Small intestine (tissue), 7 donors: ENCODE data around the gene C1orf167. TPM values are rescaled to one million over a fixed set of nuclear protein-coding genes. Genes with fewer than 3 reads are reported as not detected.

Experiments used
- DNase-seq, 2 donors: peaks; one replicate each; pipeline versions ENCODE4 v3.0.0 to v3.0.0-alpha.2; 2013
- FAIRE-seq: peaks from 2 replicates; lab custom pipeline; 2012; peaks lifted over from hg19 to GRCh38; lab: Jason Lieb, UNC
- H3K27ac ChIP-seq, 3 donors: one replicate each; pipeline ENCODE4 v1.5.1; 2013; ENCODE audit warnings: low read length in 2 of 3, mild to moderate bottlenecking in 2 of 3, control low read depth in 1 of 3, inconsistent platforms in 1 of 3, low read depth in 1 of 3, moderate library complexity in 1 of 3
- H3K27me3 ChIP-seq, 3 donors: one replicate each; pipeline ENCODE4 v1.6.1; 2013; ENCODE audit warnings: low read length in 3 of 3, inconsistent platforms in 1 of 3; ENCODE audit not compliant: control insufficient read depth in 3 of 3, insufficient read depth in 3 of 3
- H3K36me3 ChIP-seq, 3 donors: one replicate each; pipeline ENCODE4 v1.6.1; 2013; ENCODE audit warnings: low read length in 3 of 3, inconsistent platforms in 1 of 3, low read depth in 1 of 3, mild to moderate bottlenecking in 1 of 3, moderate library complexity in 1 of 3; ENCODE audit not compliant: control insufficient read depth in 3 of 3, insufficient read depth in 2 of 3
- H3K4me1 ChIP-seq, 3 donors: one replicate each; pipeline ENCODE4 v1.6.1; 2013; ENCODE audit warnings: low read length in 2 of 3, inconsistent platforms in 1 of 3, low read depth in 1 of 3, mild to moderate bottlenecking in 1 of 3, moderate library complexity in 1 of 3; ENCODE audit not compliant: control insufficient read depth in 3 of 3, insufficient read depth in 2 of 3
- H3K4me3 ChIP-seq, 3 donors: one replicate each; pipeline ENCODE4 v1.5.1; 2013; ENCODE audit warnings: low read length in 3 of 3, control low read depth in 1 of 3, inconsistent platforms in 1 of 3, low read depth in 1 of 3, mild to moderate bottlenecking in 1 of 3, moderate library complexity in 1 of 3
- H3K9me3 ChIP-seq, 2 donors: one replicate each; pipeline ENCODE4 v1.6.1; 2013; ENCODE audit warnings: low read depth in 1 of 2, low read length in 1 of 2; ENCODE audit not compliant: control insufficient read depth in 2 of 2, insufficient read depth in 1 of 2
- WGBS, 3 donors: extraction: QIAGEN DNeasy Blood & Tissue Kit; methylation state at CpG; one replicate each; pipeline ENCODE4 v1.1.7; 2013; 5-methylcytosine and 5-hydroxymethylcytosine counted together
- polyA plus RNA-seq, 4 donors: library from polyadenylated mRNA; stranded (reverse) in 3 of 4; unstranded in 1 of 4; fragments of 200-250 nt in 3 of 4; fragments of 120-200 nt in 1 of 4; gene quantifications; one replicate each; pipeline versions ENCODE4 v1.2.1 to v1.2.3, GENCODE V29; 2013
- donor health status: healthy with polysubstance abuse.
- donor health status: control.
- donor health status: control.
- donor health status: Bipolar disorder and iron deficiency.
- donor health status: healthy.

C1orf167 gene
- polyA plus RNA-seq, 4 donors = 0.10 to 2.4 (median 1.4) TPM

- Histone ChIP-seq H3K4me3 (no peak overlapping the region), H3K36me3 (peaks cover 0 to 5% (median 2%) of the 10 kb centered on the region in 3 donors), H3K27me3 (no peaks in the 10 kb centered on the region), H3K27ac (no peak overlapping the region), H3K9me3 (no peaks in the 10 kb centered on the region), H3K4me1 (peaks cover 0 to 8% (median 7%) of the 10 kb centered on the region in 3 donors)
- 90 to 93% (median 92%) methylated on average over 4 of the region's 4 CpGs for WGBS, 3 donors
- no peak for DNase-seq
- FAIRE-seq = no peak
These were observed 20.5 kb upstream of the C1orf167 start for GRCh38 chr1:11741482-11741881.

- no peaks in the 10 kb centered on the region for H3K9me3 ChIP-seq
- H3K4me1 ChIP-seq = peaks cover 0 to 6% (median 6%) of the 10 kb centered on the region in 3 donors
- H3K27me3 ChIP-seq = no peaks in the 10 kb centered on the region
- H3K36me3 ChIP-seq = peaks cover 0 to 6% (median 5%) of the 10 kb centered on the region in 3 donors
- DNase-seq (no peak), FAIRE-seq (no peak)
- H3K4me3 ChIP-seq = no peak overlapping the region
- 82 to 93% (median 85%) methylated on average over 5 of the region's 5 CpGs for WGBS, 3 donors
- H3K27ac ChIP-seq = no peak overlapping the region
These were observed 20.0 kb upstream of the C1orf167 start for GRCh38 chr1:11741919-11742558.

DNA sequence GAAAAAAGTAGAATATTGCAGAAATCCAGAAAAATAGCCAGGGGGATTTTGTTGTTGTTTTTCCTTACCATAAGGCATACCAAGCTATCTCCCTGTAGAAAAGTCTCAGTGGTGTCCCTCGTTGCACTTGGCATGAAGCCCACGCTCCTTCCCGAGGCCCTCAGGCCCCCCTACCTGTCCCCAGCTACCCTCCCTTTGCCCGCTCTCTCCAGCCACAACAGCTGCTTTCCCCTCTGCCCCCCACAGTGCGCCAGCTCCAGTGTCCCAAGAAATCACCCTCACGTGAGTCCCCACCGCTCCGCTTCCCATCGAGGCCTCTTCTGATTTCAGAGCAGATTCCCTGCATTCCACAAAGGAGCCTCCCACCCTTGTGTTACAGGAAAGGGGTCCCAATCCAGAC lies 17.7 kb upstream of the C1orf167 start:
- Histone ChIP-seq H3K27ac (no peak overlapping the region), H3K27me3 (no peaks in the 10 kb centered on the region)

GRCh38 chr1:11746092-11746491 lies 15.9 kb upstream of the C1orf167 start:
- 17 to 64% (median 46%) methylated on average over 6 of the region's 6 CpGs for WGBS, 3 donors
- Histone ChIP-seq H3K9me3 (no peaks in the 10 kb centered on the region), H3K4me1 (no peaks in the 10 kb centered on the region), H3K27ac (no peak overlapping the region), H3K27me3 (no peaks in the 10 kb centered on the region), H3K4me3 (no peak overlapping the region), H3K36me3 (peaks cover 0 to 45% (median 5%) of the 10 kb centered on the region in 3 donors)
- FAIRE-seq (no peak), DNase-seq (peak in 1 of 2 donors; percentile 38)

More for the DNA sequence above, 17.7 kb upstream of the C1orf167 start:
- WGBS, 3 donors = 82 to 91% (median 88%) methylated on average over 9 of the region's 9 CpGs
- no peaks in the 10 kb centered on the region for H3K4me1 ChIP-seq
- no peak for DNase-seq
- H3K4me3 ChIP-seq = no peak overlapping the region
- H3K36me3 ChIP-seq = peaks cover 0 to 27% (median 5%) of the 10 kb centered on the region in 3 donors
- FAIRE-seq = no peak
- H3K9me3 ChIP-seq = no peaks in the 10 kb centered on the region

DNA sequence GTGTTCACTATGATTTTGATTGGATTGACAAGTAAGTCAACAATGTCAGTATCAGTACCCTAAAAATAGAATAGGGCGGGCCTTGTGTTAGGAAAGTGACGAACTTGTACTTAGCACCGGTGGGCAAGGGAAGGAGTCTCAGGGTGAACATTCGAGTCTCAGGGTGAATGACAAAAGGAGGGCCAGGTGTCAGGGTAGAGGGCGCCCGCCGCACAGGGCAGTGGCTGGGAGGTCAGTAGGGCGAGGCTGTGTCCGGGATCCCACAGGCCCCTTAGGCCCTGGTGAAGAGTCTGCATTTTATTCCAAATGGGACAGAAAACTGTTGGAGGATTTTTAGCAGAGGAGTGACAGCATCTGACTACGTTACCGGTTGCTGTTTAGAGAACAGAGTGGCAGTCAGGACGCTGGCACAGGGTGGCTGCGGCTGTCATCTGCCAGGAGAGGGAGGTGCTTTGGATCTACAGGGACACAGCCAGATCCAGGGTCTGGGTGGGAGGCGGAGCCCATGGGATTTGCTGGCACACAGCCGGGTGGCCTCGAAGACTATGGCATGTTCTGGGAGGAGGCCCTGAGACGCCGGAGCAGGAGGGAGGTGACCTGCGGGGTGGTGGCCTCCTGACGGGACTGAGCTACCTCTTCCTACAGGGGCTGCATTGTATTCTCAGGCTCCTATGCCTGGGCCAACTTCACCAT lies 15.1 kb upstream of the C1orf167 start:
- no peak for DNase-seq
- Histone ChIP-seq H3K4me1 (no peaks in the 10 kb centered on the region), H3K27me3 (no peaks in the 10 kb centered on the region), H3K9me3 (no peaks in the 10 kb centered on the region), H3K27ac (no peak overlapping the region), H3K4me3 (no peak overlapping the region), H3K36me3 (peaks cover 0 to 48% (median 5%) of the 10 kb centered on the region in 3 donors)
- FAIRE-seq = no peak
- 74 to 82% (median 79%) methylated on average over 20 of the region's 20 CpGs for WGBS, 3 donors

- WGBS, 3 donors = 90 to 93% (median 92%) methylated on average over 22 to 27 of the region's 27 CpGs
- Histone ChIP-seq H3K36me3 (peaks cover 0 to 48% (median 5%) of the 10 kb centered on the region in 3 donors), H3K27me3 (peaks cover 0 to 3% (median 0%) of the 10 kb centered on the region in 3 donors), H3K9me3 (no peaks in the 10 kb centered on the region), H3K4me1 (no peaks in the 10 kb centered on the region), H3K4me3 (no peak overlapping the region), H3K27ac (no peak overlapping the region)
- FAIRE-seq (no peak), DNase-seq (no peak)
These were observed 13.4 kb upstream of the C1orf167 start for GRCh38 chr1:11748294-11749202.

GRCh38 chr1:11749203-11749689 lies 12.7 kb upstream of the C1orf167 start:
- 70 to 80% (median 75%) methylated on average over 9 of the region's 9 CpGs for WGBS, 3 donors

DNA sequence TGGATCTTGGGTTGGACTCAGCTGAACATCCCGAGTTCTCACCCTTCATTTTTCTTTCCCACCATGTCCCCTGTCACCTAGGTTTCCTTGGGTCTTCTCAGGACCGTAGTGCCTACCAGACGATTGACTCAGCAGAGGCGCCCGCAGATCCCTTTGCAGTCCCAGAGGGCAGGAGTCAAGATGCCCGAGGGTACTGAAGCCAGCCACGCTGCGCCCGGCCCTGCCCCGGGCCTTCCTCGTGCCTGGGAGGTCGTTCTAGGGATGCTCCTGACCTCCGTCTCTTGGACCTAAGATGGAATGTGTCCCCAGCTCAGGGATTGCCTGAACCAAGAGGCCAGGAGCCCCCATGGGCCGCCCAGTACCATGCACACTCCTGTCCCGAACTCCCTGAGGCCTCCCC lies 12.0 kb upstream of the C1orf167 start:
- DNase-seq = no peak
- Histone ChIP-seq H3K9me3 (no peaks in the 10 kb centered on the region), H3K27me3 (peaks cover 0 to 3% (median 0%) of the 10 kb centered on the region in 3 donors), H3K36me3 (peaks cover 0 to 48% (median 5%) of the 10 kb centered on the region in 3 donors), H3K27ac (no peak overlapping the region), H3K4me3 (no peak overlapping the region), H3K4me1 (no peaks in the 10 kb centered on the region)
- no peak for FAIRE-seq
- 90 to 95% (median 95%) methylated on average over 15 of the region's 15 CpGs for WGBS, 3 donors

More at GRCh38 chr1:11749203-11749689, 12.7 kb upstream of the C1orf167 start:
- FAIRE-seq (no peak), DNase-seq (peak; percentile 29 to 41)
- Histone ChIP-seq H3K9me3 (no peaks in the 10 kb centered on the region), H3K4me1 (no peaks in the 10 kb centered on the region), H3K27ac (no peak overlapping the region), H3K4me3 (no peak overlapping the region), H3K27me3 (peaks cover 0 to 3% (median 0%) of the 10 kb centered on the region in 3 donors), H3K36me3 (peaks cover 0 to 48% (median 5%) of the 10 kb centered on the region in 3 donors)
